Heart left ventricle (tissue), 16 donors: ENCODE measurements around the gene PCDHB11. TPM values are rescaled to one million over a fixed set of nuclear protein-coding genes. Genes with fewer than 3 reads are reported as not detected.
"Not testable (repeated sequence)": the region's sequence is repeated elsewhere in the genome, so short reads cannot be mapped to it uniquely, and the experiment has no call there.

Source experiments
- ATAC-seq, 4 donors: fragments of 200-7000 bp; cut with Tn5 transposase; one replicate each; pipeline ENCODE4 v1.9.1; 2020 to 2022; ENCODE audit warnings: moderate library complexity in 4 of 4, mild to moderate bottlenecking in 3 of 4, moderate number of reproducible peaks in 1 of 4
- DNase-seq, 5 donors: peaks; one replicate each; pipeline ENCODE4 v3.0.0-alpha.2; 2020
- H3K27ac ChIP-seq, 12 donors: fragments of 200-600 bp; sonication (generic) in 4 of 12; one replicate each; pipeline versions ENCODE4 v1.5.0 to v1.8.0; 2016 to 2022; ENCODE audit warnings: mild to moderate bottlenecking in 2 of 12
- H3K27me3 ChIP-seq, 9 donors: fragments of 200-600 bp; sonication (generic) in 2 of 9; one replicate each; pipeline versions ENCODE4 v1.5.1 to v1.8.0; 2016 to 2022; ENCODE audit warnings: mild to moderate bottlenecking in 3 of 9
- H3K36me3 ChIP-seq, 9 donors: fragments of 200-600 bp; sonication (generic) in 2 of 9; one replicate each; pipeline versions ENCODE4 v1.5.0 to v1.8.0; 2018 to 2022; ENCODE audit warnings: mild to moderate bottlenecking in 2 of 9
- H3K4me1 ChIP-seq, 12 donors: fragments of 200-600 bp; sonication (generic) in 4 of 12; one replicate each; pipeline versions ENCODE4 v1.5.0 to v1.8.0; 2016 to 2022; ENCODE audit warnings: mild to moderate bottlenecking in 3 of 12
- H3K4me3 ChIP-seq, 12 donors: fragments of 200-600 bp; sonication (generic) in 4 of 12; one replicate each; pipeline versions ENCODE4 v1.5.0 to v1.8.0; 2017 to 2022; ENCODE audit warnings: mild to moderate bottlenecking in 9 of 12, moderate library complexity in 4 of 12
- H3K9me3 ChIP-seq, 12 donors: fragments of 200-600 bp; sonication (generic) in 4 of 12; one replicate each; pipeline versions ENCODE4 v1.5.0 to v1.8.0; 2016 to 2022; ENCODE audit warnings: mild to moderate bottlenecking in 1 of 12
- POLR2A ChIP-seq, 2 donors: fragments of 450-650 bp; IDR thresholded peaks; one replicate each; pipeline ENCODE4 v1.6.1; 2017; ENCODE audit warnings: antibody characterized with exemption in 2 of 2, mild to moderate bottlenecking in 2 of 2, moderate library complexity in 2 of 2
- WGBS, 4 donors: extraction: QIAGEN DNeasy Blood & Tissue Kit in 2 of 4; methylation state at CpG; one replicate each; pipeline versions ENCODE4 v1.1.5 to v1.1.7; 2013 to 2018; 5-methylcytosine and 5-hydroxymethylcytosine counted together
- intact Hi-C, 10 donors: fragments of 100-400 bp; cut with DNase I; formaldehyde crosslinking; loops; one replicate each; pipeline versions ENCODE4 v1.11.1 to v1.14.2; 2022
- polyA plus RNA-seq, 2 donors: library from polyadenylated mRNA; stranded (reverse); fragments of 200-250 nt; gene quantifications; one replicate each; pipeline ENCODE4 v1.2.3, GENCODE V29; 2013
- total RNA-seq, 9 donors: library from RNA; depleted of rRNA in 2 of 9; stranded (reverse); fragments of >200 nt in 2 of 9; fragmentation: NEBNext Ultra II Directional in 3 of 9; extraction: Animal tissue kit (Norgen Biotek cat#: 25700) in 3 of 9; gene quantifications; one replicate each; pipeline versions ENCODE4 v1.1.0 to v1.2.4, GENCODE V29; 2016 to 2023
- TF ChIP-seq, protein P1 (sequence below), 12 donors: fragments of 200-600 bp; sonication (generic) in 4 of 12; IDR thresholded peaks; one replicate each; pipeline versions ENCODE4 v1.5.0 to v1.8.0; 2018 to 2022; ENCODE audit warnings: antibody characterized with exemption in 12 of 12, mild to moderate bottlenecking in 5 of 12
- donor health status: ischemic (EF 13 %, LVEDD 7.1; RV severe dilation, severe dysfunction).
- donor health status: healthy with polysubstance abuse.
- donor health status: DM: no; HTN: yes; CAD: no.
- donor health status: DM: no; HTN: no; CAD: no.
- donor health status: ischemic (EF 25% LVEDD 6.9; RV normal size, moderate dysfunction).
- donor health status: ischemic (EF 25% LVEDD 5.7; RV mildly dilated, moderate dysfunction).
- donor health status: healthy.
- donor health status: DM: yes; HTN: yes; CAD: no.
- donor health status: ischemic (EF 35%, LVEDD 5.7; RV mildly dilated, moderate dysfunction).
- donor health status: nonischemic (EF 11% LVEDD 7.7; RV severe dilation, severe dysfunction).
- donor health status: DM: yes; HTN: yes; CAD: no.
- donor health status: PGD.
- donor health status: ischemic (EF 29% LVEDD 5.4; RV normal size, mild dysfunction).
- donor health status: nonischemic (EF 23%, LVEDD 6.1; RV moderate dilation, normal function).

PCDHB11 gene
- total and polyA plus RNA-seq, 11 donors = 0.23 to 2.8 (median 1.1) TPM

DNA sequence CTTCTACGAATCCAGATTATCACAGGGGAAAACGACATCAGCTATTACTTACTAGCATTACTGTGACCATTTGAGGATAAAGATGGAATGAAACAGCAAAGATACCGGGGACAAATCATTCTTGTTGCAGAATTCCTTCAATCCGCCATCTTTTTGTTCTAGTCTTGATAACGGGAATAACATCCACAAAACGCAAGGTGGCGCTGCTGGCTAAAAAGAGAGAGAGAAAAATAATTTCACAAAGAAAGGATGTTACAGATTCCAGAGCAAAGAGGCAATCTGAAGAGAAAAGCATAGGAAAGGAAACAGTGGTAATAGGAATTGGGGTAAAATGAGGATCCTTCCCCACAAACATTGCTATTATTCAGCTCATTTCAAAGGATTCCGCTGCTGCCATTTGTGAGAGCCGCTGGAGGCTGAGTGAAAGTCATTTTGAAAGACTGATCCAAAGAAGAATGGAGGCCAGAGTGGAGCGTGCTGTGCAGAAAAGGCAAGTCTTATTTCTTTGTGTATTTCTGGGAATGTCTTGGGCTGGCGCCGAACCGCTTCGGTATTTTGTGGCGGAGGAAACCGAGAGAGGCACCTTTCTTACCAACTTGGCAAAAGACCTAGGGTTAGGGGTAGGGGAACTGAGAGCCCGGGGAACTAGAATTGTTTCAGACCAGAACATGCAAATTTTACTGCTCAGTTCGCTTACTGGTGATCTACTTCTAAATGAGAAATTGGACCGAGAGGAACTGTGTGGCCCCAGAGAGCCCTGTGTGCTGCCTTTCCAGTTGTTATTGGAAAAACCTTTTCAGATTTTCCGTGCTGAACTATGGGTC is 26.8 kb upstream of the PCDHB11 start, which contains the start of gene PCDHB7:
TSS of gene PCDHB7 (plus strand) at position 264 of the 824 bp plus-strand sequence. CDS start at position 456, 192 bp downstream.
- peak within 1 kb of the TSS in 10 of 12 donors; percentile 6 to 56 (median 25) for H3K4me3 ChIP-seq
- 24 to 32% (median 29%) methylated on average over 20 of the region's 20 CpGs for WGBS, 4 donors
- no peak for DNase-seq
- H3K9me3 ChIP-seq = peaks cover 0 to 63% (median 19%) of the 10 kb centered on the region in 12 donors
- H3K27ac ChIP-seq = no peak within 1 kb of the TSS
- H3K27me3 ChIP-seq = peaks cover 0 to 47% (median 22%) of the 10 kb centered on the region in 9 donors
- ATAC-seq = no peak
- TF ChIP-seq, protein P1, sequence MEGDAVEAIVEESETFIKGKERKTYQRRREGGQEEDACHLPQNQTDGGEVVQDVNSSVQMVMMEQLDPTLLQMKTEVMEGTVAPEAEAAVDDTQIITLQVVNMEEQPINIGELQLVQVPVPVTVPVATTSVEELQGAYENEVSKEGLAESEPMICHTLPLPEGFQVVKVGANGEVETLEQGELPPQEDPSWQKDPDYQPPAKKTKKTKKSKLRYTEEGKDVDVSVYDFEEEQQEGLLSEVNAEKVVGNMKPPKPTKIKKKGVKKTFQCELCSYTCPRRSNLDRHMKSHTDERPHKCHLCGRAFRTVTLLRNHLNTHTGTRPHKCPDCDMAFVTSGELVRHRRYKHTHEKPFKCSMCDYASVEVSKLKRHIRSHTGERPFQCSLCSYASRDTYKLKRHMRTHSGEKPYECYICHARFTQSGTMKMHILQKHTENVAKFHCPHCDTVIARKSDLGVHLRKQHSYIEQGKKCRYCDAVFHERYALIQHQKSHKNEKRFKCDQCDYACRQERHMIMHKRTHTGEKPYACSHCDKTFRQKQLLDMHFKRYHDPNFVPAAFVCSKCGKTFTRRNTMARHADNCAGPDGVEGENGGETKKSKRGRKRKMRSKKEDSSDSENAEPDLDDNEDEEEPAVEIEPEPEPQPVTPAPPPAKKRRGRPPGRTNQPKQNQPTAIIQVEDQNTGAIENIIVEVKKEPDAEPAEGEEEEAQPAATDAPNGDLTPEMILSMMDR (IDR thresholded peaks at IDR 0.05) = peak in 11 of 12 donors; percentile 31 to 55 (median 42)
- TF ChIP-seq POLR2A (IDR thresholded peaks at IDR 0.05) = no peak
- H3K36me3 ChIP-seq = no peaks in the 10 kb centered on the region
- no peaks in the 10 kb centered on the region for H3K4me1 ChIP-seq
- intact Hi-C loops = loop anchor here in 3 of 10 donors (10.0 kb wide), 1 partner anchor 392 kb away; no protein-coding TSS in a partner anchor

DNA sequence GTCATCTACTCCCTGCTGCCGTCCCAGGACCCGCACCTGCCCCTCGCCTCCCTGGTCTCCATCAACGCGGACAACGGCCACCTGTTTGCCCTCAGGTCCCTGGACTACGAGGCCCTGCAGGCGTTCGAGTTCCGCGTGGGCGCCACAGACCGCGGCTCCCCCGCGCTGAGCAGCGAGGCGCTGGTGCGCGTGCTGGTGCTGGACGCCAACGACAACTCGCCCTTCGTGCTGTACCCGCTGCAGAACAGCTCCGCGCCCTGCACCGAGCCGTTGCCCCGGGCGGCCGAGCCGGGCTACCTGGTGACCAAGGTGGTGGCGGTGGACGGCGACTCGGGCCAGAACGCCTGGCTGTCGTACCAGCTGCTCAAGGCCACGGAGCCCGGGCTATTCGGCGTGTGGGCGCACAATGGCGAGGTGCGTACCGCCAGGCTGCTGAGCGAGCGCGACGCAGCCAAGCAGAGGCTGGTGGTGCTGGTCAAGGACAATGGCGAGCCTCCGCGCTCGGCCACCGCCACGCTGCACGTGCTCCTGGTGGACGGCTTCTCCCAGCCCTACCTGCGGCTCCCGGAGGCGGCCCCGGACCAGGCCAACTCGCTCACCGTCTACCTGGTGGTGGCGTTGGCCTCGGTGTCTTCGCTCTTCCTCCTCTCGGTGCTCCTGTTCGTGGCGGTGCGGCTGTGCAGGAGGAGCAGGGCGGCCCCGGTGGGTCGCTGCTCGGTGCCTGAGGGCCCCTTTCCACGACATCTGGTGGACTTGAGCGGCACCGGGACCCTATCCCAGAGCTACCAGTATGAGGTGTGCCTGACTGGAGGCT is 24.9 kb upstream of the PCDHB11 start:
- peaks cover 0 to 51% (median 31%) of the 10 kb centered on the region in 9 donors for H3K27me3 ChIP-seq
- peaks cover 0 to 74% (median 19%) of the 10 kb centered on the region in 12 donors for H3K9me3 ChIP-seq
- intact Hi-C loops = loop anchor here in 3 of 10 donors (10.0 kb wide), 1 partner anchor 390 kb away; no protein-coding TSS in a partner anchor
- H3K36me3 ChIP-seq, ATAC-seq, H3K27ac ChIP-seq, DNase-seq, H3K4me3 ChIP-seq, H3K4me1 ChIP-seq: not testable (repeated sequence)
- 34 to 38% (median 35%) methylated on average over 40 to 79 of the region's 79 CpGs for WGBS, 4 donors

DNA sequence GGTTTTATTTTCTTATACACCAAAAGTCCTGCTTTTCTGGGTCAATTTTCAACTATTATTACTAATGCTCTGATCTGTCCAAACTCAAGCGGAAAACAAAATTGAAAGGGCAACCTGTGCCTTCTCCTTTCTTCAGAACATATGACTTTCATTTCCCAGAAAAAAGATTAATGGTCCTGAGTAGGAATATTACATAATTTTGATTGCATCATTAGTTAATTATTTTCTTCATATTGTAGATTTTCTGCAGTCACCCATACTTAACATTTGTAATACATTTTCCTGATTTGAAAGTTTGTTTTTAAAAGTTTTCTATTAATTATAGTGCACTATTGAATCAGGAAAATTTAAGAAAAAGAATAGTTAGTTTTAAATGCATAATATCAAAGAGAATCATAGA is 23.5 kb upstream of the PCDHB11 start:
- H3K9me3 ChIP-seq = peaks cover 0 to 75% (median 21%) of the 10 kb centered on the region in 12 donors
- intact Hi-C loops = loop anchor here in 3 of 10 donors (10.0 kb wide), 1 partner anchor 389 kb away; no protein-coding TSS in a partner anchor
- TF ChIP-seq, protein P1 (IDR thresholded peaks at IDR 0.05) = no peak
- TF ChIP-seq POLR2A (IDR thresholded peaks at IDR 0.05) = no peak
- no peaks in the 10 kb centered on the region for H3K36me3 ChIP-seq
- ATAC-seq = no peak
- no peaks in the 10 kb centered on the region for H3K4me1 ChIP-seq
- 62 to 77% (median 63%) methylated on average over 1 of the region's 1 CpG for WGBS, 4 donors
- no peak for DNase-seq
- H3K27me3 ChIP-seq = peaks cover 0 to 63% (median 33%) of the 10 kb centered on the region in 9 donors
- H3K4me3 ChIP-seq = no peak overlapping the region
- H3K27ac ChIP-seq = no peak overlapping the region

DNA sequence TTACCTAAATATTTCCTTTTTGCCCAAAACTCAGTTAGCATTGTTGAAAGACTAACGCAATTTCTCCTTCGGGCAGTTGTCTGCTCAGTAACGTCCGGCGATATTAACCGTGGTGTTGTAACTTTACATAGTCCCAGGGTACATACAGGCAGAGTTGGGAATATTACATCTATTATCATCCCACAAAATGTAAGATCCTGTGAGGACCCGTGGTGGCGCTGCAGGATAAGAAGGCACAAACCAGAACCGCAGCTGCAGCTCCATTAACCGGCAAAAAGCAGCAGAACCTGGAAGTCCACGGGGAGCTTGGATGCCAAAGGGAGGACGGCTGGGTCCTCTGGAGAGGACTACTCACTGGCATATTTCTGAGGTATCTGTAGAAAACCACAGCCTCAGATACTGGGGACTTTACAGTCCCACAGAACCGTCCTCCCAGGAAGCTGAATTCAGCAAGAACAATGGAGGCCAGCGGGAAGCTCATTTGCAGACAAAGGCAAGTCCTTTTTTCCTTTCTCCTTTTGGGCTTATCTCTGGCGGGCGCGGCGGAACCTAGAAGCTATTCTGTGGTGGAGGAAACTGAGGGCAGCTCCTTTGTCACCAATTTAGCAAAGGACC is 21.7 kb upstream of the PCDHB11 start, which contains the start of gene PCDHB8:
TSS of gene PCDHB8 (plus strand) at position 214 of the 615 bp plus-strand sequence. CDS start at position 459, 245 bp downstream.
- not testable (repeated sequence) for H3K27ac ChIP-seq, H3K36me3 ChIP-seq, H3K4me1 ChIP-seq, DNase-seq
- intact Hi-C loops = loop anchor here in 3 of 10 donors (10.0 kb wide), 1 partner anchor 387 kb away; no protein-coding TSS in a partner anchor
- TF ChIP-seq, protein P1 (IDR thresholded peaks at IDR 0.05) = peak in 5 of 12 donors; percentile 5 to 52 (median 8)
- Histone ChIP-seq H3K27me3 (peaks cover 0 to 71% (median 33%) of the 10 kb centered on the region in 9 donors), H3K4me3 (peak within 1 kb of the TSS in 3 of 12 donors; percentile 19 to 48 (median 40)), H3K9me3 (peaks cover 0 to 79% (median 27%) of the 10 kb centered on the region in 12 donors)
- ATAC-seq = peak in 3 of 4 donors; percentile 55 to 88 (median 71)
- 17 to 27% (median 23%) methylated on average over 14 to 15 of the region's 18 CpGs for WGBS, 4 donors

DNA sequence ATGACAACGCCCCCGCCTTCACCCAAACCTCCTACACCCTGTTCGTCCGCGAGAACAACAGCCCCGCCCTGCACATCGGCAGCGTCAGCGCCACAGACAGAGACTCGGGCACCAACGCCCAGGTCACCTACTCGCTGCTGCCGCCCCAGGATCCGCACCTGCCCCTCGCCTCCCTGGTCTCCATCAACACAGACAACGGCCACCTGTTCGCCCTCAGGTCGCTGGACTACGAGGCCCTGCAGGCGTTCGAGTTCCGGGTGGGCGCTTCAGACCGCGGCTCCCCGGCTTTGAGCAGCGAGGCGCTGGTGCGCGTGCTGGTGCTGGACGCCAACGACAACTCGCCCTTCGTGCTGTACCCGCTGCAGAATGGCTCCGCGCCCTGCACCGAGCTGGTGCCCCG is 20.1 kb upstream of the PCDHB11 start:
- not testable (repeated sequence) for DNase-seq, H3K4me3 ChIP-seq, H3K36me3 ChIP-seq, H3K27ac ChIP-seq, ATAC-seq, H3K4me1 ChIP-seq
- intact Hi-C loops = loop anchor here in 3 of 10 donors (10.0 kb wide), 1 partner anchor 385 kb away; no protein-coding TSS in a partner anchor
- 33 to 37% (median 36%) methylated on average over 31 to 36 of the region's 39 CpGs for WGBS, 4 donors
- Histone ChIP-seq H3K9me3 (peaks cover 0 to 78% (median 24%) of the 10 kb centered on the region in 12 donors), H3K27me3 (peaks cover 0 to 76% (median 33%) of the 10 kb centered on the region in 9 donors)

DNA sequence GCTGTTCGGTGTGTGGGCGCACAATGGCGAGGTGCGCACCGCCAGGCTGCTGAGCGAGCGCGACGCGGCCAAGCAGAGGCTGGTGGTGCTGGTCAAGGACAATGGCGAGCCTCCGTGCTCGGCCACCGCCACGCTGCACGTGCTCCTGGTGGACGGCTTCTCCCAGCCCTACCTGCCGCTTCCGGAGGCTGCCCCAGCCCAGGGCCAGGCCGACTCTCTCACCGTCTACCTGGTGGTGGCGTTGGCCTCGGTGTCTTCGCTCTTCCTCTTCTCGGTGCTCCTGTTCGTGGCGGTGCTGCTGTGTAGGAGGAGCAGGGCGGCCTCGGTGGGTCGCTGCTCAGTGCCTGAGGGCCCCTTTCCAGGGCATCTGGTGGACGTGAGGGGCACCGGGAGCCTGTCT is 19.6 kb upstream of the PCDHB11 start:
- not testable (repeated sequence) for H3K4me3 ChIP-seq, H3K27ac ChIP-seq, H3K4me1 ChIP-seq, H3K36me3 ChIP-seq, DNase-seq, ATAC-seq
- Histone ChIP-seq H3K27me3 (peaks cover 0 to 75% (median 29%) of the 10 kb centered on the region in 9 donors), H3K9me3 (peaks cover 0 to 78% (median 26%) of the 10 kb centered on the region in 12 donors)
- intact Hi-C loops = loop anchor here in 5 of 10 donors (5.0 to 10.0 kb wide), 2 partner anchors 382 to 385 kb away; no protein-coding TSS in a partner anchor
- WGBS, 4 donors = 23 to 41% (median 34%) methylated on average over 3 to 32 of the region's 32 CpGs
